ENCODE data around the gene CTBP1.

CTBP1 gene

DNA sequence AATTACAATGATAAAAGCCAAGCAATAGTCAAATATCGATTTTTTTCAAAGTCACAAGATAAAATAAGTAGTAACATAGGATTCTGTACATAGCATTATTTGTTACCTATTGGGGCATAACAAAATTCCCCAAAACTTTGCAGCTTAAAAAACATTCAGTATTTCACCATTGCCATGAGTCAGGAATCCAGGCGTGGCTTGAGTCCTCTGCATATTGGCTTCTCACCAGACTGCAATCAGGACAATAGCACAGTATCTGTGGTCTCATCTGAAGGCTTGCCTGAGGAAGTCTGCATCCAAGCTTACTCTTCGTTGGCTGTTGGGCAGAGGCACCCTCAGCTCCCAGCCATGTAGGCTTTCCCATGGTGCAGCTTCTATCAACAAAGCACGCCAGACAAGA, 6.2 kb upstream of the CTBP1 start:
- TF ChIP-seq, protein P1, sequence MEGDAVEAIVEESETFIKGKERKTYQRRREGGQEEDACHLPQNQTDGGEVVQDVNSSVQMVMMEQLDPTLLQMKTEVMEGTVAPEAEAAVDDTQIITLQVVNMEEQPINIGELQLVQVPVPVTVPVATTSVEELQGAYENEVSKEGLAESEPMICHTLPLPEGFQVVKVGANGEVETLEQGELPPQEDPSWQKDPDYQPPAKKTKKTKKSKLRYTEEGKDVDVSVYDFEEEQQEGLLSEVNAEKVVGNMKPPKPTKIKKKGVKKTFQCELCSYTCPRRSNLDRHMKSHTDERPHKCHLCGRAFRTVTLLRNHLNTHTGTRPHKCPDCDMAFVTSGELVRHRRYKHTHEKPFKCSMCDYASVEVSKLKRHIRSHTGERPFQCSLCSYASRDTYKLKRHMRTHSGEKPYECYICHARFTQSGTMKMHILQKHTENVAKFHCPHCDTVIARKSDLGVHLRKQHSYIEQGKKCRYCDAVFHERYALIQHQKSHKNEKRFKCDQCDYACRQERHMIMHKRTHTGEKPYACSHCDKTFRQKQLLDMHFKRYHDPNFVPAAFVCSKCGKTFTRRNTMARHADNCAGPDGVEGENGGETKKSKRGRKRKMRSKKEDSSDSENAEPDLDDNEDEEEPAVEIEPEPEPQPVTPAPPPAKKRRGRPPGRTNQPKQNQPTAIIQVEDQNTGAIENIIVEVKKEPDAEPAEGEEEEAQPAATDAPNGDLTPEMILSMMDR (conservative IDR thresholded peaks at IDR 0.05), result no peak
- no peak for TF ChIP-seq ZFX (IDR thresholded peaks at IDR 0.05)
- no peak overlapping the region for H3K27ac ChIP-seq

DNA sequence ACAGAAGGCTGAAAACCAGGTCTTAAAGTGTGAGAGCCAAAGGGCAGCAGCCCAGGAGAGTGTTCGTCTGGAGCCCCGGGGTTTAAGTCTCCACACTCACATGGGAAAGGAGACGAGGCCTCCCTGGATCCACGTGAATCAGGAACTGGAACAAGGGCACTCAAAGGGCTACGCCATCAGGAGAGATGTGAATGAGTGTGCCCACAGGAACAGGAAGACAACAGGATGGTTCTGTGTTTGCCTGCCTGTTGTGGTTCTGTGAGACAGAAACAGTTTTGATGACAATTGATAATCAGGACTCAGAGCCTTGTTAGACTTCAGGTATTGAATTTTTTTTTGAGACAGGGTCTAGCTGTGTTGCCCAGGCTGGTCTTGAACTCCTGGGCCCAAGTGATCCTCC, 4.9 kb upstream of the CTBP1 start:
- H3K27ac ChIP-seq, result no peak overlapping the region
- TF ChIP-seq, protein P1 (conservative IDR thresholded peaks at IDR 0.05), result no peak
- no peak for TF ChIP-seq ZFX (IDR thresholded peaks at IDR 0.05)

DNA sequence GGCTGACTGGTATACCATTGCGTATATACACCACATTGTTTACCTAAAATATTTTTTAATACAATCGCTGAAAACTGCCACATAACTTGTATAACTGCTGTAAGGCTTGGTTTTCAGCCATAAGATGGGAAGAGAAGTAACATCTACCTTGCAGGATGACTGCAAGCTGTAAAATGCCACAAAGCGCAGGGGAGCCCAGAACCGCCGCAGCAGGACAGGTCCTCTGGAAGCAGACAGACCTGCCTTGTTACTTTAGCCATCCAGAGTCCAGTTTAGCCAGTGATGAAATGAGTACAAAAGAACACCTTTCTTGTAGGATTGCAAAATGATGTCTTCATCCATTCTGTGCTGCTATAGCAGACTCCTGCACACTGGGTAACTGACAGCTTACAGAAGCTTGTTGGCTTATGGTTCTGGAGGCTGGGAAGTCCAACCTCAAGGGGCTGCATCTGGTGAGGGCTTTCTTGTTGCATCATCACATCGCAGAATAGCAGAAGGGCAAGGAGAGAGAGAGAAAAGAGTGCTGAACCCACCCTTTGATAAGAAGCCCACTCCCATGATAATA, 4.1 kb upstream of the CTBP1 start:
- TF ChIP-seq ZFX (IDR thresholded peaks at IDR 0.05), result no peak
- TF ChIP-seq, protein P1 (conservative IDR thresholded peaks at IDR 0.05), result no peak
- no peak overlapping the region for H3K27ac ChIP-seq

DNA sequence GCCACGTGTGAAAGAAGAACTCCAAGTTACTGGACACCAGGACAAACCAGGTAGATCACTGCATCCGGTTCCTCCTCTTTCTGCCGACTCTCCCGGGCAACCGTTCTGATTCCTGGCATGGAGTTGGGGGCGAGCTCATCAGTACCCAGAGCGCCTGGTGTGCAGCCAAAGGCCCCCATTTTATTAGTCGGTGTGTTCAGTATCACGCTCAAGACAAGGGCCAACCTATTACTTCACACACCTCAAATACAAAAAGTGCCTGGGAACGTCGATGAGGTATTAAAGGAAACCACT, 2.8 kb upstream of the CTBP1 start:
- TF ChIP-seq, protein P1 (conservative IDR thresholded peaks at IDR 0.05), result no peak
- TF ChIP-seq ZFX (IDR thresholded peaks at IDR 0.05), result no peak
- H3K27ac ChIP-seq, result no peak overlapping the region

DNA sequence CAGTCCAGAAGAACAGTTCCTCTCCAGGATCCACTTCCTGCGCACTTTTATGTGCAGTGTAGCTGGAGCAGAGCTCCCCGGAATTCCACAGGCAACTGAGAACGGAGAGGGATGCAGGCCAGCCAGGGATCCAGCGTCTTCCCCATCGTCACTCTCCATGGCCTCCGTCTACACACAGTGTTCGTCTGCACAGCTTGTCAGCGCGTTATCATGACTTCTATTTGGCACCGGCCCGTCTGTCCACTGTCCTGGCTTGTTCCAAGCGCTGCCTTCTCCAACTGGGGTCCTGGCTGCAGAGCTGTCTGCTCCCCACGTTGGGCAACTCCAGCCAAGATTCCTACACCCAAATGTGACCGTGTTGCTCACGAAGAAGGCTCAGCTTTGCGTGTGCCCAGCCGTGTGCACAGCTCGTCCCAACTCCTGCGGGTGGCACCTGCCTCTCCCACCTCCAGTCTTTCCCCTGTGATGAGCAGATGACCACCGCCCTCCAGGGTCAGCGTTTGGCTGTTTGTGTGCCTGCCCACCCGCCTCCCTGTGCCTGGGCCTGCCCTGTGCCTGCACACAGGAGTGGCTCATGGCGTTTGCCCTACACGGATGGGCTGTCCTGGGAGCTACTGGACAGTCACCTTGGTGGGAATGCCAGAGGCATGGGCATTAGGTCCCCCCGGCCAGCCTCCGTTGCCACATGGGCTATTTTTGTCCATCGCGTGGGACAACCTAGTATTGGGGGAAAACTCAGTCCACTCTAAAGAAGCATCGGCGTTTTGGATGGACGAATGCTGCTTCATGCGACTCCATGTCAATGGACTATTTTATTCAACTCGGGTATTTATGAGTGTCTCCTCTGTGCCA, 2.2 kb upstream of the CTBP1 start:
- H3K27ac ChIP-seq, result no peak overlapping the region; the same call in 1 of the 2 replicates
- TF ChIP-seq ZFX (IDR thresholded peaks at IDR 0.05), result no peak
- TF ChIP-seq, protein P1 (conservative IDR thresholded peaks at IDR 0.05), result no peak

DNA sequence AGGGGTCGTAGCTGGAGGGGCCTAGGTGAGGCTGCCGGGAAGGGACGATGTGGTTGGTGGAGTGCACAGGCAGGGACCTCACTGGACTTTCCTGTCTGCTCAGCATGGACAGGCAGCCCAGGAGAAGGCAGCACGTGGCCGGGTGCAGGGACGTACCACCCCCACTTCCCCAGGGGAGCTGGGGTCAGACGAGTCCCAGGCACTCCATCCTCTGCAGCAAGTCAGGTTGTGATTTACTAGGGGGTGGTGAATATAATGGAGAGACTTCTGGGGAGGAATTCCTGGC, 1.5 kb upstream of the CTBP1 start:
- peak overlapping the region; percentile 98; the same call in 1 of the 2 replicates for H3K27ac ChIP-seq
- TF ChIP-seq, protein P1 (conservative IDR thresholded peaks at IDR 0.05), result no peak
- TF ChIP-seq ZFX (IDR thresholded peaks at IDR 0.05), result no peak

DNA sequence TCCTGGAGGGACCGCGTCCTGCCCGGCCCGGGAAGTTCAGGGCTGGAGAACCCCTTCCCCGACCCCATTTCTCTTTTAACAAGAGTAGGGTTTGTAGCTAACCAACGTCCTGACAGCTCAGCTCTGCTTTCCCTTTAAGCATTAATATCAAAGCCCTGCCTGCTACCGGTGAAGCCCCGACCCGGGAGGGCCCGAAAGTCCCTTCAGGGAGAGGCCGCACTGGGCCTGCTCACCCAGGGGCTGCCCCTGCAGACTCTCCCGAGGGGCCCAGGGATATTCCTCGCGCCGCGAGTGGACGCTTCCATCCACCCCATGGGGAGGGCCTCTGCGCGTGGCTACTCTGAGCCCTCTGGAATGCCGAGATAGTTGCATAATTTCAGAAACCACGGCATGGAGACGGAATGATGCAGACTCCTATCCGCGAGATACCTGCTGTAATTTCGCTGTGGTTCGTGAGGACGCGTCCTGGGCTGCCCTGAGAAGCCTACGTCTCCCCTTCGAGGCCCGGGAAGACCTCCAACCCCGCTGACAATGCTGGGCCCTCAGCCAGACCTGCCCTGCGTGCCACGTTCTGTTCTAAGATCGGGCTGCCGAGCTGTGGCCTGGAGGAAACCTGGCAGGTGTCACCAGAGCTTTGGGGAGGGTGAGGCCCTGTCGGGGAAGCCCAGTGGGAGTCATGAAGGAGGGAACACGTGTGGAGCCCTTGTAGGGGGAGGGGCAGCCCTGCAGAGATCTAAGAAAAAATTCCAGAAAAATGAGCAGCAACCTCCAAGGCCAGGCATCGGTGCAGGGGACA, 999 bp upstream of the CTBP1 start:
- TF ChIP-seq ZFX (IDR thresholded peaks at IDR 0.05), result no peak
- TF ChIP-seq, protein P1 (conservative IDR thresholded peaks at IDR 0.05), result no peak
- H3K27ac ChIP-seq, result peak overlapping the region; percentile 98
